ENCODE data around the gene SPECC1. TPM values are rescaled to one million over a fixed set of nuclear protein-coding genes. Genes with fewer than 3 reads are reported as not detected.
"Not testable (repeated sequence)": the region's sequence is repeated elsewhere in the genome, so short reads cannot be mapped to it uniquely, and the experiment has no call there.

SPECC1 gene
- total RNA-seq, 2 donors from 2014 or later = 10.3 to 13.5 TPM

GRCh38 chr17:20009052-20009301 lies 182 bp upstream of the SPECC1 start:
- H3K27ac ChIP-seq = peak overlapping the region; percentile 75 to 91
- peaks cover 0 to 11% of the 10 kb centered on the region in 2 donors for H3K4me1 ChIP-seq
- no peaks in the 10 kb centered on the region for H3K27me3 ChIP-seq
- no peak for DNase-seq (ENCODE audit: low spot score)
- TF ChIP-seq CTCF (IDR thresholded peaks at IDR 0.05) = no peak
- no peaks in the 10 kb centered on the region for H3K9me3 ChIP-seq
- peak overlapping the region; percentile 59 to 87 for H3K4me3 ChIP-seq
- H3K36me3 ChIP-seq = no peaks in the 10 kb centered on the region

- H3K27ac ChIP-seq = peak overlapping the region; percentile 75 to 91
- no peaks in the 10 kb centered on the region for H3K27me3 ChIP-seq
- DNase-seq (ENCODE audit: low spot score) = peak; percentile 61
Observed at GRCh38 chr17:20010099-20010863, 1.1 kb downstream of the SPECC1 start.

GRCh38 chr17:20010936-20011335 lies 1.8 kb downstream of the SPECC1 start:
- peak overlapping the region in 1 of 2 donors; percentile 87 for H3K4me3 ChIP-seq
- no peaks in the 10 kb centered on the region for H3K36me3 ChIP-seq
- H3K4me1 ChIP-seq = peaks cover 0 to 11% of the 10 kb centered on the region in 2 donors
- peak overlapping the region in 1 of 2 donors; percentile 91 for H3K27ac ChIP-seq
- no peak for DNase-seq (ENCODE audit: low spot score)
- no peaks in the 10 kb centered on the region for H3K27me3 ChIP-seq
- no peak for TF ChIP-seq CTCF (IDR thresholded peaks at IDR 0.05)
- no peaks in the 10 kb centered on the region for H3K9me3 ChIP-seq

More at GRCh38 chr17:20010099-20010863, 1.1 kb downstream of the SPECC1 start:
- TF ChIP-seq CTCF (IDR thresholded peaks at IDR 0.05) = peak in 1 of 2 donors; percentile 58
- Histone ChIP-seq H3K4me1 (peaks cover 0 to 11% of the 10 kb centered on the region in 2 donors), H3K4me3 (peak overlapping the region; percentile 59 to 87), H3K36me3 (no peaks in the 10 kb centered on the region), H3K9me3 (no peaks in the 10 kb centered on the region)

GRCh38 chr17:20012017-20012536 lies 2.9 kb downstream of the SPECC1 start:
- Histone ChIP-seq H3K27me3 (no peaks in the 10 kb centered on the region), H3K4me1 (peaks cover 0 to 11% of the 10 kb centered on the region in 2 donors), H3K4me3 (no peak overlapping the region), H3K36me3 (no peaks in the 10 kb centered on the region), H3K9me3 (no peaks in the 10 kb centered on the region), H3K27ac (peak overlapping the region in 1 of 2 donors; percentile 7)
- no peak for DNase-seq (ENCODE audit: low spot score)
- no peak for TF ChIP-seq CTCF (IDR thresholded peaks at IDR 0.05)

GRCh38 chr17:20016475-20016992 lies 7.4 kb downstream of the SPECC1 start:
- H3K27me3 ChIP-seq; DNase-seq (ENCODE audit: low spot score); H3K36me3 ChIP-seq; H3K9me3 ChIP-seq; H3K4me1 ChIP-seq; H3K27ac ChIP-seq; H3K4me3 ChIP-seq: not testable (repeated sequence)

GRCh38 chr17:20022701-20023100 lies 13.5 kb downstream of the SPECC1 start:
- Histone ChIP-seq H3K36me3 (no peaks in the 10 kb centered on the region), H3K27ac (no peak overlapping the region), H3K4me1 (no peaks in the 10 kb centered on the region), H3K27me3 (no peaks in the 10 kb centered on the region), H3K4me3 (no peak overlapping the region), H3K9me3 (no peaks in the 10 kb centered on the region)
- no peak for TF ChIP-seq CTCF (IDR thresholded peaks at IDR 0.05)
- DNase-seq (ENCODE audit: low spot score) = no peak
